Ovary (tissue), 3 donors: ENCODE measurements around the gene IFNA13.

Experiments
- CTCF ChIP-seq, 3 donors: fragments of 450-650 bp in 2 of 3; fragments of 200-600 bp in 1 of 3; IDR thresholded peaks; one replicate each; pipeline versions ENCODE4 v1.5.1 to v1.8.0; 2016 to 2022; ENCODE audit warnings: antibody characterized with exemption in 3 of 3, mild to moderate bottlenecking in 1 of 3
- POLR2A ChIP-seq: fragments of 450-650 bp; IDR thresholded peaks from one replicate; pipeline ENCODE4 v1.6.1; 2017; ENCODE audit warnings: antibody characterized with exemption, mild to moderate bottlenecking, moderate library complexity
- donor health status: DM: no; HTN: no; CAD: no.

- TF ChIP-seq CTCF (IDR thresholded peaks at IDR 0.05) (no peak), POLR2A (no peak)
Measured at GRCh38 chr9:21385131-21385670, 17.3 kb upstream of the IFNA13 start, which contains the start of gene IFNA2.
